Nephron (organoid): Measurements from ENCODE around the gene PRKAG2.

Experiments
- H3K27ac Mint-ChIP-seq, 3 experiments: 2 replicates each; pipeline ENCODE4 v1.8.0; 2020; ENCODE audit warnings: mixed read lengths in 3 of 3, mild to moderate bottlenecking in 2 of 3, moderate library complexity in 1 of 3
- H3K27me3 Mint-ChIP-seq: 2 replicates; pipeline ENCODE4 v1.8.0; 2021; ENCODE audit warnings: low read depth, mild to moderate bottlenecking, moderate library complexity, mixed read lengths
- H3K36me3 Mint-ChIP-seq: 2 replicates; pipeline ENCODE4 v1.8.0; 2020; ENCODE audit warnings: low read depth, mixed read lengths
- H3K4me1 Mint-ChIP-seq: 2 replicates; pipeline ENCODE4 v1.8.0; 2020; ENCODE audit warnings: mixed read lengths
- H3K4me3 Mint-ChIP-seq, 3 experiments: 2 replicates each; pipeline ENCODE4 v1.8.0; 2020; ENCODE audit warnings: mild to moderate bottlenecking in 3 of 3, mixed read lengths in 3 of 3, moderate library complexity in 2 of 3
- H3K9me3 Mint-ChIP-seq: 2 replicates; pipeline ENCODE4 v1.8.0; 2020; ENCODE audit warnings: mixed read lengths
- TF ChIP-seq, protein P1 (sequence below), 3 experiments: fragments of 200-600 bp; sonication (generic); IDR thresholded peaks; one replicate each; pipeline ENCODE4 v1.5.0; 2021; ENCODE audit warnings: antibody characterized with exemption in 3 of 3; ENCODE audit not compliant: unreplicated experiment in 3 of 3

Gene PRKAG2

DNA sequence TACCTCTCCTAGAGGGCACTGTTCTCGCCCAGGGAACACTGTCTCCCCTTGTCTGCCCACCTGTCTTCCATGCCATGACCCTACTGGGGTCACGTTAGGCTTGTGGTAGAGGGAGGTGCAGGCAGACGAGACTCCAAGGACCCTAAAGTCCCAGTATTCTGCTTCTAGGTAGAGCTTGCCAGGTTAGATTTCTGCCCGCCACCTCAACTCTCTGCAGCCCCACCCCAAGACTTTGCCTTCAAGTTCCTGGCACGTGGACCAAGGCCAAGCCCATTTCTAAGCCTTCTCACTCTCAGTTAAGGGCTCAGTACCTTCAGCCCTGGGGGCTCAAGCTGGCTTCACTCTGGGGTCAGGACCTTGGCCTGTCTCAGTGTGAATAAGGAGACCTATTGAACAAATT lies 16.1 kb downstream of the PRKAG2 start:
- H3K27ac Mint-ChIP-seq, result no peak overlapping the region
- H3K36me3 Mint-ChIP-seq, result no peaks in the 10 kb centered on the region
- H3K4me3 Mint-ChIP-seq, result no peak overlapping the region
- H3K27me3 Mint-ChIP-seq, result peaks cover 16% of the 10 kb centered on the region
- TF ChIP-seq, protein P1, sequence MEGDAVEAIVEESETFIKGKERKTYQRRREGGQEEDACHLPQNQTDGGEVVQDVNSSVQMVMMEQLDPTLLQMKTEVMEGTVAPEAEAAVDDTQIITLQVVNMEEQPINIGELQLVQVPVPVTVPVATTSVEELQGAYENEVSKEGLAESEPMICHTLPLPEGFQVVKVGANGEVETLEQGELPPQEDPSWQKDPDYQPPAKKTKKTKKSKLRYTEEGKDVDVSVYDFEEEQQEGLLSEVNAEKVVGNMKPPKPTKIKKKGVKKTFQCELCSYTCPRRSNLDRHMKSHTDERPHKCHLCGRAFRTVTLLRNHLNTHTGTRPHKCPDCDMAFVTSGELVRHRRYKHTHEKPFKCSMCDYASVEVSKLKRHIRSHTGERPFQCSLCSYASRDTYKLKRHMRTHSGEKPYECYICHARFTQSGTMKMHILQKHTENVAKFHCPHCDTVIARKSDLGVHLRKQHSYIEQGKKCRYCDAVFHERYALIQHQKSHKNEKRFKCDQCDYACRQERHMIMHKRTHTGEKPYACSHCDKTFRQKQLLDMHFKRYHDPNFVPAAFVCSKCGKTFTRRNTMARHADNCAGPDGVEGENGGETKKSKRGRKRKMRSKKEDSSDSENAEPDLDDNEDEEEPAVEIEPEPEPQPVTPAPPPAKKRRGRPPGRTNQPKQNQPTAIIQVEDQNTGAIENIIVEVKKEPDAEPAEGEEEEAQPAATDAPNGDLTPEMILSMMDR (IDR thresholded peaks at IDR 0.05; ENCODE audit: unreplicated experiment in 3 of 3), result no peak
- H3K4me1 Mint-ChIP-seq, result no peaks in the 10 kb centered on the region
- no peaks in the 10 kb centered on the region for H3K9me3 Mint-ChIP-seq

DNA sequence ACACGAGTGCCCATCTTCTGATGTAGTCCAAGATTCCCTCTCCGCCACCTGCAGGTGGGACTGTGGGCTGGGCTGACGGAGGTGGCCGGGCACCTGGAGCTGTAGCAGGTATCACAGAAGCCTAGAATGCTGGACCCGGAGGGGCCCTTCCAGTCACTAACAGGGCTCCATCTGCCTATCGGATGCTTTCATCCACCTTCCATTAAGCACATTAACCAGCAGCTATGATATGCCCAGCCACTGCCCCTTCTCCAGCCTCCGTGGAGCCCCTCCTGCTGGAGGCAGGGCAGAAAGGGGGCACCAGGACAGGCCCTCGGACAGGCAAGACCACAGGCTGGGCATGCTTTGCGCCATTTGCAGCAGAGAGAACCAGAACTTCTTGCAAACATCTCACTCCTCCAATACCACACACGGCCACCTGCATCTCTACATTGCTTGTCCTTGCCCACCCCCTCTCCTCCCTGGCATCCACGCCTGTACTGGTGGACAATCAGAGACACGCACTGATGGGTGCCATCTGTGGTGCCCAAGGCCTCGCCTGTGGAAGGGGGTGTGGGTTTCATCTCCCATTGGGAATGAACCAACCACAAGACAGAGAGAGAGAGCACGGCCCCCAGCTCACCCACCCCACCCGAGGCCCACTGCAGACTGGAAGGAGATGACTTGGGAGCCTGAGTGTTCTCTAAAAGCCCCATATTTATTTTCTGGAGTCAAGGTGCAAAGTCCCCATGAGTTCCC lies 16.8 kb downstream of the PRKAG2 start:
- Mint-ChIP-seq H3K4me1 (no peaks in the 10 kb centered on the region), H3K36me3 (no peaks in the 10 kb centered on the region), H3K9me3 (no peaks in the 10 kb centered on the region), H3K27me3 (peaks cover 16% of the 10 kb centered on the region), H3K4me3 (no peak overlapping the region), H3K27ac (no peak overlapping the region)
- TF ChIP-seq, protein P1 (IDR thresholded peaks at IDR 0.05; ENCODE audit: unreplicated experiment in 3 of 3), result no peak

DNA sequence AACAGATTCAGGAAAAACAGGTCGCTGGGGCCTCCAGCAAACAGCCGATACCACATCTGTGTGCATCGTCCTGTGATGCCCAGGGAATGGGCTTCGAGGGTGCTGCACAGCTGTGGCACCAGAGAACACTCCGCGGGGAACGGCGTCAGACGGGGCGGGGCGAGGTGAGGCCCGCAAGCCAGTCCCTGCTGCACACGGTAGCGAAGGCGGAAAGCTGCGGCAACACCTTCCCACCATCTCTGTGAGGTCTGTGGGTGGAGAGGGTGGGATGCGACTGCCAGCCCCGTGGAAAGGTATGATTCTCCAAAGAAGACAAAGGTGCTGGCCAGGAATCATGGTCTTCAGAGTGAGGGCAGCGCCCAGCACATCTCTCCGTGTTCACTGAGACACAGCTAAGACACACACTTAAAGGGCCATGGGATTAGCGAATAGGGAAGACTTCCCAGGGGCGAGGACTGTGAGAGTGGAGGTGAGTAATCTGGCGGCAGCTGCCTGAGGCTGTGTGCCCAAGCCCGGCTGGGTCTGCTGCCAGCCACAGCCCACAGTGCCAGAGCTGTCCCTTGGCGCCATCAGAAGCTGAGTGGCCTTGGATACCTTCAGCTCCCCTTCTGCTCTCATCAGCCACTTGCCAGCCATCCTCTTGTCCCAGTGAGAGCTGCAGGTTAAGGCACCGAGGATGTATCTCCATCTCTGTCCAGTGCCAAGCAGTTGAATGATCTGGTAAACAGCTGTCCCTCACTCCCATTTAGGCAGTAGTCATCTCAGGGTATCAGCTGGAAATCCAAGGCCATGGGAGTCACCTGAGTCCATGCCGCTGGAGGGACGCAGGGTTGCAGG lies 17.6 kb downstream of the PRKAG2 start:
- no peak overlapping the region for H3K27ac Mint-ChIP-seq
- peaks cover 12% of the 10 kb centered on the region for H3K27me3 Mint-ChIP-seq
- no peaks in the 10 kb centered on the region for H3K36me3 Mint-ChIP-seq
- no peaks in the 10 kb centered on the region for H3K4me1 Mint-ChIP-seq
- no peak overlapping the region for H3K4me3 Mint-ChIP-seq
- TF ChIP-seq, protein P1 (IDR thresholded peaks at IDR 0.05; ENCODE audit: unreplicated experiment in 3 of 3), result no peak
- H3K9me3 Mint-ChIP-seq, result no peaks in the 10 kb centered on the region

DNA sequence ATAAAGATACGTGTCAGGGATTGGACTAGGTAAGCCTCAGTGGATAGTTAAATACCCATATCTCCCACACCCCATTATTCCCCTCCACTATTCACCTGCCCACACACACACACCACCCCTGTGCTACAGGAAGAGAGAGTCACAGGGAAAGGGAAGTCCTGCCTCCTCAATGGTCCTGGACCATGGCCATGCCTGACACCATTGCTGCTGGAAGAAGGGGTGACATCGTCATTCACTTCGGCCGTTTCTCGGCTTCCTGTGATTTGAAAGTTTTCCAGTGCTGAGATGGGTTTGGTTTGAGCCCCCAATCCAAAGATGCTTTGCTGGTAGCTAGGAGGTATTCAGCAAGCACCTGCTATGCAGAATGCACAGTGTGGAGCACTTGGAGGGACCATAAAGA lies 18.5 kb downstream of the PRKAG2 start:
- Mint-ChIP-seq H3K4me1 (no peaks in the 10 kb centered on the region), H3K9me3 (no peaks in the 10 kb centered on the region), H3K36me3 (no peaks in the 10 kb centered on the region), H3K4me3 (no peak overlapping the region), H3K27ac (no peak overlapping the region), H3K27me3 (peaks cover 16% of the 10 kb centered on the region)
- TF ChIP-seq, protein P1 (IDR thresholded peaks at IDR 0.05; ENCODE audit: unreplicated experiment in 3 of 3), result no peak

DNA sequence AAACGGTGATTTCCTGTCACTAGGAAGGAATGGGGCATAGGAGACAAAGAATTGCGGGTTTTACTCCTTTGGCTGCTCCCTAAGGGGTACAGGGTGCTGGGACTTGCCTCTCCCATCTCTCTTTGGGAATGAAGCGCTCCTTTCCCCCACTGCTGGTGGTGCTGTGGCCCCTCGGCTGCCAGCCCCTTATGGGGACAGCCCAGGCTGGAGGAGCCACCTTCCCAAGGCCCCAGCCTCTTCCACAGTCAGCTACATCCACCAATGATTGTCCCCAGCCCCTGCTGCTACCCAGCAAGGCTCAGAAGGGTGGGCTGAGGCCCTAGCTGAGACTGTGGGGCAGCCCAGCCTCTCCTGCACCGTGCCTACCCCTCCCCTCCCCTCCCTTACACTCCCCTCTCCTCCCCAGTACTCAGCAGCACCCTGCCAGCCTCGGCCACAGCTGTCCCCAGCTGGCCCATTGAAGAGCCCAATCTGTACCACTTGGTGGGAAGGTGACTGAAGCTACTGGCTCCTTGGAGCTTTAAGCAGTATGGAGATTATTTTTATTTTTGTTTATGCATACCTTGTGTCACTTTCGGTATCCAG lies 19.0 kb downstream of the PRKAG2 start:
- Mint-ChIP-seq H3K4me1 (no peaks in the 10 kb centered on the region), H3K9me3 (no peaks in the 10 kb centered on the region), H3K27me3 (peaks cover 21% of the 10 kb centered on the region), H3K36me3 (no peaks in the 10 kb centered on the region), H3K27ac (no peak overlapping the region), H3K4me3 (no peak overlapping the region)
- TF ChIP-seq, protein P1 (IDR thresholded peaks at IDR 0.05; ENCODE audit: unreplicated experiment in 3 of 3), result no peak
